AG10803 (cell line): ENCODE data around the gene JOSD2.

Experiments
- DNase-seq: peaks from one replicate; pipeline ENCODE4 v3.0.0; 2010; ENCODE audit warnings: low read depth
- H3K4me3 ChIP-seq: 2 replicates; pipeline ENCODE4 v1.5.1; 2011; ENCODE audit warnings: mild to moderate bottlenecking, low read length, control low read depth
- TF ChIP-seq, protein P1 (sequence below): conservative IDR thresholded peaks from 2 replicates; pipeline ENCODE4 v1.5.1; 2011; ENCODE audit warnings: mild to moderate bottlenecking, low read length, control low read depth, inconsistent platforms

JOSD2 gene

DNA sequence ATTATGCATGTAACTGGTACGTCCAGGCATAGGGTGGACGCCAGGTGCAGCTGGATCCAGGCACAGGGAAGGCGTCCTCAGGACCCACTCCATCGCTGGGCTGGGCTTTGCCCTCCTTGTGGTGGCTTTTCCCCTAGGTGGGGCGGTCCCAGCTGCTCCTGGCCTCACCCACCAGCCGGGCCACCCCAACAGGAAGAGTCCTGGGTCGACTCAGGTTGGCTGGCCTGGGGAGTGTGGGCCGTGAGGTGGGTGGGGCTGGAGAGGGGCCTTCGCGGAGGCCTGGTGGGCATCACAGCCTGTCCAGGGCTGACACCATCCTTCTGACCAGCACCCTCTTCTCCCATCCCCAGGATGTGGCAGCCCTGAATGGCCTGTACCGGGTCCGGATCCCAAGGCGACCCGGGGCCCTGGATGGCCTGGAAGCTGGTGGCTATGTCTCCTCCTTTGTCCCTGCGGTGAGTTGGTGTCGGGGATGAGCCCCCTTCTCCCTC lies 31.2 kb downstream of the JOSD2 start:
- TF ChIP-seq, protein P1, sequence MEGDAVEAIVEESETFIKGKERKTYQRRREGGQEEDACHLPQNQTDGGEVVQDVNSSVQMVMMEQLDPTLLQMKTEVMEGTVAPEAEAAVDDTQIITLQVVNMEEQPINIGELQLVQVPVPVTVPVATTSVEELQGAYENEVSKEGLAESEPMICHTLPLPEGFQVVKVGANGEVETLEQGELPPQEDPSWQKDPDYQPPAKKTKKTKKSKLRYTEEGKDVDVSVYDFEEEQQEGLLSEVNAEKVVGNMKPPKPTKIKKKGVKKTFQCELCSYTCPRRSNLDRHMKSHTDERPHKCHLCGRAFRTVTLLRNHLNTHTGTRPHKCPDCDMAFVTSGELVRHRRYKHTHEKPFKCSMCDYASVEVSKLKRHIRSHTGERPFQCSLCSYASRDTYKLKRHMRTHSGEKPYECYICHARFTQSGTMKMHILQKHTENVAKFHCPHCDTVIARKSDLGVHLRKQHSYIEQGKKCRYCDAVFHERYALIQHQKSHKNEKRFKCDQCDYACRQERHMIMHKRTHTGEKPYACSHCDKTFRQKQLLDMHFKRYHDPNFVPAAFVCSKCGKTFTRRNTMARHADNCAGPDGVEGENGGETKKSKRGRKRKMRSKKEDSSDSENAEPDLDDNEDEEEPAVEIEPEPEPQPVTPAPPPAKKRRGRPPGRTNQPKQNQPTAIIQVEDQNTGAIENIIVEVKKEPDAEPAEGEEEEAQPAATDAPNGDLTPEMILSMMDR, result no peak
- no peak overlapping the region for H3K4me3 ChIP-seq
- no peak for DNase-seq

DNA sequence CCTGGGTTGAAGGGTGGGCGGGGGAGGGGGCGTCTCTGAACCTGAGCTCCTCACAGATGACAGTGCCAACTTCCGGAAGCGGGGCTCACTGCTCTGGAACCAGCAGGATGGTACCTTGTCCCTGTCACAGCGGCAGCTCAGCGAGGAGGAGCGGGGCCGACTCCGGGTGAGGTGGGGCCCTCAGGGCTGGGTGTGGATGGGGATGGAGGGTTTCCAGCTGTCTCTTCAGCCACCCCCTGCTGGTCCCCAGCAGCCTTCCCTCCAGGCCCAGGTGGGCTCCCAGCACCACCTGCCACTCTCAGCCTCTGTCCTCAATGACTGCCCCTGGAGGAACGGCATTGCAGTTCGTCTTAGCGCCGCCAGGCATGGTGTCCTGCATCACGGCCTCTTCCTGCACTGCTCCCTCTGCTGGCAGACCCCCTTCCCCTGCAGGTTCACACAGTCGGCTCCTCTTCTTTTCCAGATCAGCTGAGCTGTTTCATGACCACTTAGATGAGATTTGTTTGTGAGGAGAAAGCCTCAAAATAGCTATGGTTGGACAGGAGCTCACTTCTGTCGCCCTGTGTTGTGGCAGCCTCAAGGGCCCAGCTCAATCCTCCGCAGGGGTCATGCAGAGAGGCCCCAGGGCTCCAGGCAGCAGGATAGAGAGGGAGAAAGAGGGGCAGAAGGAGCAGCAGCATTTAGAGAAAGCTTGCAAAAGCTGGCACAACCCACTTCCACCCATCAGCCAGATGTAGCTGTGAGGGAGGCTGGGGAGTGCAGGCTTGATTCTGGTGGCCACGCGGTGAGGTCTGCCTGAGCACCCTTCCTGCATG lies 31.9 kb downstream of the JOSD2 start:
- no peak overlapping the region for H3K4me3 ChIP-seq
- TF ChIP-seq, protein P1, result peak; percentile 72
- peak; percentile 48 for DNase-seq

DNA sequence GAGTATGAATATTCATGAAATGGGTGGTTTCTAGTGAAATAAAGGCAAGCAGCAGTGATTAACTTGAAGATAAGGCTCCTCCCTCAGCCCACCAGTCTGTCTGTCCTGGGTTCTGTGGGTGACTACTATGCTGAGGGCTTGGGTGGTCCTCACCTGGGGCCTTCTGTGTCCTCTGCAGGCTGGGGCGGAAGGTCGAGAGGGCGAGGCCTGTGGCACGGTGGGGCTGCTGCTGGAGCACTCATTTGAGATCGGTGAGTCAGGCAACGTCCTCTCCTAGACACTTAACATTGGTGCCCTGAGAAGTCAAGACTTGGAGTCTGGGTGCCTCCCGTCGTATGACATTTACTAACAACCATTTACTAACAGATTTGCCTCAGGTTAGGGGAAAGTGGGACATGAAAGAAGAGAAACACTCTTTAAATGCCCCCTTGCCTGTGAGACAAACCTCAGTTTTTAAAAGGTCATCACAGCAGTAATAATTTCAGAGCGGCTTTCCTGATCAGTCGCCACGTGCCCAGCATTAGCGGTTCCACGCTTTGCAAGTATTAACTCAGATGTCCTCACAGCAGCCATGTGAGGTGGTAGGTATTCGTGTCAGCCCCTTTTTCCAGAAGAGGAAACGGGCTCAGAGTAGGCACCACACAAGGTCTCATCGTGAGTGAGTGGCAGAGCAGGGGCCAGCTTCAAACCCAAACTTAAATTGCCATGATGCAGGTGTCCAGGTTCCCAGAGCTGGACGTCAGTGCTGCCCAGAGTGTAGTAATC lies 33.1 kb downstream of the JOSD2 start:
- TF ChIP-seq, protein P1, result no peak
- no peak overlapping the region for H3K4me3 ChIP-seq
- no peak for DNase-seq

DNA sequence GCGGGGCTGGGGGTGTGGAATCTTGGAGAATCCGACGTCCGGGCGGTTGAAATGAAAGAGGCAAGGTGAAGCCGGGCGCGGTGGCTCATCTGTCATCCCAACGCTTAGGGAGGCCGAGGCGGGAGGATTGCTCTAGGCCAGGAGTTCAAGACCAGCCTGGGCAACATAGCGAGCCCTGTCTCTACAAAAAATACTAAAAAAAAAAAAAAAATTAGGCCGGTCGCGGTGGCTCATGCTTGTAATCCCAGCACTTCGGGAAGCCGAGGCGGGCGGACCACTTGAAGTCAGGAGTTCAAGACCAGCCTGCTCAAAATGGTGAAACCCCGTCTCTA lies 34.1 kb downstream of the JOSD2 start:
- TF ChIP-seq, protein P1, result no peak
- DNase-seq, result no peak

DNA sequence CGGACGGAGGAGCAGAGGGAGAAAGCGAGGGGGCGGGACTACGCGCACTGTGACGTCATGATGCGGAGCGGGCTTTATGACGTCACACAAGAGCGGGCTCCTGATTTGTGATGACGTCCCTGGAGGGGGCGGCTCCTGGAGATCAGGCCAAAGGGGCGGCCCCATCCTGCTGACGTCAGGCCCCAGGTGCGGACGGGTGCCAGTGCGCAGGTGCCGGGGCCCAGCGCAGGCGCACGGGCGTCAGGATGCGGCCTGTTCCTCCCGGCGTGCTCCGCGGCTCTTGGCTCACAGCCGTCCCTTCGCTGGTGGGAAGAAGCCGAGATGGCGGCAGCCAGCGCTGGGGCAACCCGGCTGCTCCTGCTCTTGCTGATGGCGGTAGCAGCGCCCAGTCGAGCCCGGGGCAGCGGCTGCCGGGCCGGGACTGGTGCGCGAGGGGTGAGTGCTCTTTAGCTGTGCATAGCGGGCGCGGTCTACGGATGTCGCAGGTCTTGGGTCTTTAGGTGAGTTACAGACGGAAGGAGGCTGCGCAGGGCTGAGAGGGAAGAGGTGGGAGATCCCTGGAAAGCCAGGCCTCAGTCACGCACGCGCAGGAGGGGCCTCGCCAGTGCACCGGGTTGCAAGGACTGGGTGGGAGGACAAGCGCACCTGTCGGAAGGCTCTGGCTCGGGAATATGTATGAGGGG lies 34.6 kb downstream of the JOSD2 start, which contains the start of the genes EMC10 and GARIN5A:
Gene EMC10, plus strand, starts transcription at position 284 of the 683 bp plus-strand sequence. Its CDS starts 38 bp downstream, at position 322.
Gene GARIN5A, minus strand, starts transcription at position 625 of the 683 bp plus-strand sequence. Its CDS starts 460 bp downstream, at position 165.
- TF ChIP-seq, protein P1, result no peak
- peak; percentile 90 for DNase-seq
- peak within 1 kb of the TSS; percentile 76 for H3K4me3 ChIP-seq

More for the DNA sequence above, 34.1 kb downstream of the JOSD2 start:
- H3K4me3 ChIP-seq, result peak overlapping the region; percentile 76

DNA sequence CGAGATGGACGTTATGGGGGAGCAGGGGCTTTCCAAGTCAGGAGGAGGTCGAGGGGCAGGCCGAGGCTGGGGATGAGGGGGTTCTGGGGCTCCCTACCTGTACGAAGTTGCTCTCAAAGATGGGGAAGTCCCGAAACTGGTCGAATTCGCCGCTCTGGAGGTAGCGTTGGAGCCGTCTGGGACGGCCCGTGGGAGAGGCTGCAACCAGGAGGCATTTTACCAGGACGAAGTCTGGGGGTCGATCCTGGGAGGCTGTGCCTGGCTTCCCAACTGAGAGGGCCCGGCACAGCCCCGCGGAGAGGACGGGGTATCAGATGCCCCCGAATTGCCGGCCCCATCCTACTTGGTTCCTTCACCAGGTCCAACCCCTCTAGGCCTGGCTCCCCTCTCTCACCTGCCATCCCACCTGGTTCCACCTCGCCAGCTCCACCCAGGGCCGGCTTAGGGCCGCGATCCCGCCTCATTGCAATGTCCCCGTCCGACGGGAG lies 35.2 kb downstream of the JOSD2 start:
- DNase-seq, result no peak
- H3K4me3 ChIP-seq, result peak overlapping the region; percentile 24
- TF ChIP-seq, protein P1, result no peak
